CD14-positive monocyte (primary cell): Measurements from ENCODE around the gene PIGV. TPM values are rescaled to one million over a fixed set of nuclear protein-coding genes. Genes with fewer than 3 reads are reported as not detected.

Experiments used
- DNase-seq, 3 donors: peaks; one replicate each; pipeline ENCODE4 v3.0.0-alpha.2; 2011 to 2022
- H2AFZ ChIP-seq: 2 replicates; pipeline ENCODE4 v1.6.0; 2012; ENCODE audit warnings: mild to moderate bottlenecking, low read depth, low read length, inconsistent platforms; ENCODE audit not compliant: insufficient read depth, poor library complexity, severe bottlenecking
- H3K27ac ChIP-seq, 2 donors: 1 replicate in 1 of 2; 2 replicates in 1 of 2; pipeline ENCODE4 v1.5.1; 2012 to 2013; ENCODE audit warnings: low read length in 2 of 2, control low read depth in 1 of 2, inconsistent platforms in 1 of 2, low read depth in 1 of 2, mild to moderate bottlenecking in 1 of 2
- H3K27me3 ChIP-seq, 2 donors: one replicate each; pipeline versions ENCODE4 v1.6.0 to v1.6.1; 2011 to 2013; ENCODE audit warnings: low read length in 2 of 2; ENCODE audit not compliant: control insufficient read depth in 2 of 2, insufficient read depth in 2 of 2
- H3K36me3 ChIP-seq, 2 donors: replicated peaks in 1 of 2; 1 replicate in 1 of 2; 2 replicates in 1 of 2; pipeline versions ENCODE4 v1.5.1 to v1.6.1; 2012 to 2013; ENCODE audit warnings: low read length in 2 of 2, control low read depth in 1 of 2, inconsistent platforms in 1 of 2, mild to moderate bottlenecking in 1 of 2; ENCODE audit not compliant: insufficient read depth in 2 of 2, control insufficient read depth in 1 of 2
- H3K4me1 ChIP-seq, 2 donors: 1 replicate in 1 of 2; 2 replicates in 1 of 2; pipeline versions ENCODE4 v1.5.1 to v1.6.1; 2012 to 2013; ENCODE audit warnings: low read length in 2 of 2, control low read depth in 1 of 2, inconsistent platforms in 1 of 2, mild to moderate bottlenecking in 1 of 2, moderate library complexity in 1 of 2; ENCODE audit not compliant: insufficient read depth in 2 of 2, control insufficient read depth in 1 of 2
- H3K4me2 ChIP-seq: replicated peaks from 2 replicates; pipeline ENCODE3; 2012; ENCODE audit warnings: low read length, moderate library complexity, mild to moderate bottlenecking; ENCODE audit not compliant: poor library complexity, severe bottlenecking; ENCODE audit errors: extremely low read depth
- H3K4me3 ChIP-seq, 3 experiments: fragments of 200-600 bp in 1 of 3; sonication (generic) in 1 of 3; replicated peaks in 1 of 3; 1 replicate in 2 of 3; 2 replicates in 1 of 3; pipeline ENCODE4 v1.5.1; 2011 to 2013; ENCODE audit warnings: low read length in 3 of 3, mild to moderate bottlenecking in 3 of 3, control low read depth in 2 of 3, low read depth in 2 of 3, inconsistent platforms in 1 of 3, moderate library complexity in 1 of 3
- H3K79me2 ChIP-seq: 2 replicates; pipeline ENCODE4 v1.6.0; 2012; ENCODE audit warnings: mild to moderate bottlenecking, control low read depth, inconsistent platforms, low read length, moderate library complexity; ENCODE audit not compliant: insufficient read depth
- H3K9ac ChIP-seq: 2 replicates; pipeline ENCODE4 v1.6.0; 2017; ENCODE audit warnings: low read length, mild to moderate bottlenecking; ENCODE audit not compliant: insufficient read depth, poor library complexity, severe bottlenecking
- H3K9me3 ChIP-seq, 2 donors: replicated peaks in 1 of 2; 1 replicate in 1 of 2; 2 replicates in 1 of 2; pipeline versions ENCODE4 v1.5.1 to v1.6.1; 2012 to 2013; ENCODE audit warnings: low read length in 2 of 2, control low read depth in 1 of 2; ENCODE audit not compliant: control insufficient read depth in 1 of 2, insufficient read depth in 1 of 2
- H4K20me1 ChIP-seq: 2 replicates; pipeline ENCODE4 v1.6.0; 2012; ENCODE audit warnings: mild to moderate bottlenecking, low read length, control low read depth, moderate library complexity; ENCODE audit not compliant: insufficient read depth
- H3K27ac Mint-ChIP-seq, 7 donors: one replicate each; pipeline ENCODE4 v1.8.0; 2020; ENCODE audit warnings: mild to moderate bottlenecking in 7 of 7, mixed read lengths in 7 of 7, moderate library complexity in 6 of 7, inconsistent platforms in 2 of 7
- H3K27me3 Mint-ChIP-seq, 3 donors: one replicate each; pipeline ENCODE4 v1.8.0; 2021 to 2022; ENCODE audit warnings: low read depth in 3 of 3, mild to moderate bottlenecking in 3 of 3, mixed read lengths in 3 of 3, moderate library complexity in 3 of 3, inconsistent platforms in 1 of 3
- H3K36me3 Mint-ChIP-seq, 2 donors: one replicate each; pipeline ENCODE4 v1.8.0; 2020; ENCODE audit warnings: mixed read lengths in 2 of 2, inconsistent platforms in 1 of 2, mild to moderate bottlenecking in 1 of 2
- H3K4me1 Mint-ChIP-seq: one replicate; pipeline ENCODE4 v1.8.0; 2020; ENCODE audit warnings: mild to moderate bottlenecking, mixed read lengths
- H3K4me3 Mint-ChIP-seq, 2 donors: one replicate each; pipeline ENCODE4 v1.8.0; 2020; ENCODE audit warnings: mild to moderate bottlenecking in 2 of 2, mixed read lengths in 2 of 2, moderate library complexity in 1 of 2
- H3K9me3 Mint-ChIP-seq, 7 donors: one replicate each; pipeline ENCODE4 v1.8.0; 2020 to 2022; ENCODE audit warnings: mixed read lengths in 7 of 7, mild to moderate bottlenecking in 6 of 7, moderate library complexity in 6 of 7, inconsistent platforms in 2 of 7
- WGBS: methylation state at CpG from one replicate; pipeline ENCODE4 v1.1.5; 2013; ENCODE audit warnings: missing lambda C conversion rate; ENCODE audit not compliant: insufficient coverage; 5-methylcytosine and 5-hydroxymethylcytosine counted together
- intact Hi-C, 2 donors: fragments of 100-400 bp; cut with micrococcal nuclease; formaldehyde crosslinking; loops; one replicate each; pipeline versions ENCODE4 v1.15.0 to v1.15.1; 2023
- polyA plus RNA-seq, 3 donors: library from polyadenylated mRNA; depleted of rRNA in 1 of 3; unstranded in 2 of 3; stranded (reverse) in 1 of 3; fragments of 300-500 nt in 2 of 3; fragments of >200 nt in 1 of 3; fragmentation: Illumina TruSeq in 2 of 3; gene quantifications; 1 replicate in 2 of 3; 2 replicates in 1 of 3; pipeline ENCODE4 v1.2.3, GENCODE V29; 2012 to 2021
- TF ChIP-seq, protein P1 (sequence below): fragments of 200-600 bp; IDR thresholded peaks from one replicate; pipeline ENCODE4 v1.8.0; 2022; ENCODE audit warnings: antibody characterized with exemption, mild to moderate bottlenecking

PIGV gene
- polyA plus RNA-seq, 3 donors, result 5.7 to 9.5 (median 8.3) TPM

GRCh38 chr1:26780344-26780957 lies 7.3 kb upstream of the PIGV start:
- H4K20me1 ChIP-seq, result peaks cover 73% of the 10 kb centered on the region
- DNase-seq, result no peak
- no peak overlapping the region for H3K4me2 ChIP-seq
- Mint-ChIP-seq H3K9me3 (no peaks in the 10 kb centered on the region), H3K4me1 (peaks cover 57% of the 10 kb centered on the region), H3K36me3 (peaks cover 69 to 76% of the 10 kb centered on the region in 2 donors), H3K27me3 (no peaks in the 10 kb centered on the region), H3K27ac (peak overlapping the region in 4 of 7 donors; percentile 10 to 76 (median 44)), H3K4me3 (no peak overlapping the region)
- H3K9ac ChIP-seq, result no peak overlapping the region
- intact Hi-C loops, result no loop called here
- no peak overlapping the region for H3K4me3 ChIP-seq
- no peaks in the 10 kb centered on the region for H3K9me3 ChIP-seq
- H3K27me3 ChIP-seq, result no peaks in the 10 kb centered on the region
- peaks cover 47 to 51% of the 10 kb centered on the region in 2 donors for H3K4me1 ChIP-seq
- TF ChIP-seq, protein P1, sequence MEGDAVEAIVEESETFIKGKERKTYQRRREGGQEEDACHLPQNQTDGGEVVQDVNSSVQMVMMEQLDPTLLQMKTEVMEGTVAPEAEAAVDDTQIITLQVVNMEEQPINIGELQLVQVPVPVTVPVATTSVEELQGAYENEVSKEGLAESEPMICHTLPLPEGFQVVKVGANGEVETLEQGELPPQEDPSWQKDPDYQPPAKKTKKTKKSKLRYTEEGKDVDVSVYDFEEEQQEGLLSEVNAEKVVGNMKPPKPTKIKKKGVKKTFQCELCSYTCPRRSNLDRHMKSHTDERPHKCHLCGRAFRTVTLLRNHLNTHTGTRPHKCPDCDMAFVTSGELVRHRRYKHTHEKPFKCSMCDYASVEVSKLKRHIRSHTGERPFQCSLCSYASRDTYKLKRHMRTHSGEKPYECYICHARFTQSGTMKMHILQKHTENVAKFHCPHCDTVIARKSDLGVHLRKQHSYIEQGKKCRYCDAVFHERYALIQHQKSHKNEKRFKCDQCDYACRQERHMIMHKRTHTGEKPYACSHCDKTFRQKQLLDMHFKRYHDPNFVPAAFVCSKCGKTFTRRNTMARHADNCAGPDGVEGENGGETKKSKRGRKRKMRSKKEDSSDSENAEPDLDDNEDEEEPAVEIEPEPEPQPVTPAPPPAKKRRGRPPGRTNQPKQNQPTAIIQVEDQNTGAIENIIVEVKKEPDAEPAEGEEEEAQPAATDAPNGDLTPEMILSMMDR, result no peak
- WGBS, result 94% methylated on average over 16 of the region's 21 CpGs
- peaks cover 62% of the 10 kb centered on the region for H3K79me2 ChIP-seq
- peak overlapping the region in 1 of 2 donors; percentile 57 for H3K27ac ChIP-seq
- H3K36me3 ChIP-seq, result peaks cover 64 to 77% of the 10 kb centered on the region in 2 donors
- no peak overlapping the region for H2AFZ ChIP-seq

- H3K4me3 Mint-ChIP-seq, result no peak overlapping the region
- peaks cover 61 to 68% of the 10 kb centered on the region in 2 donors for H3K36me3 Mint-ChIP-seq
- H2AFZ ChIP-seq, result no peak overlapping the region
- H3K27ac ChIP-seq, result peak overlapping the region in 1 of 2 donors; percentile 3
- no peaks in the 10 kb centered on the region for H3K9me3 Mint-ChIP-seq
- H3K9me3 ChIP-seq, result no peaks in the 10 kb centered on the region
- peak overlapping the region in 2 of 7 donors; percentile 28 to 56 for H3K27ac Mint-ChIP-seq
- peaks cover 55% of the 10 kb centered on the region for H3K79me2 ChIP-seq
- H3K27me3 ChIP-seq, result no peaks in the 10 kb centered on the region
- DNase-seq, result no peak
- H3K27me3 Mint-ChIP-seq, result no peaks in the 10 kb centered on the region
- TF ChIP-seq, protein P1, result no peak
- no peak overlapping the region for H3K9ac ChIP-seq
- intact Hi-C loops, result no loop called here
- no peak overlapping the region for H3K4me3 ChIP-seq
- H3K4me2 ChIP-seq, result no peak overlapping the region
- peaks cover 58 to 69% of the 10 kb centered on the region in 2 donors for H3K36me3 ChIP-seq
- peaks cover 56 to 59% of the 10 kb centered on the region in 2 donors for H3K4me1 ChIP-seq
- H3K4me1 Mint-ChIP-seq, result peaks cover 65% of the 10 kb centered on the region
- WGBS, result no CpG with 5 or more reads among the region's 11 CpGs
- H4K20me1 ChIP-seq, result peaks cover 64% of the 10 kb centered on the region
Observed at GRCh38 chr1:26781206-26781825, 6.4 kb upstream of the PIGV start.
